HUES48 (cell line): ENCODE data around the gene TUBB3.

Source experiments
- H3K27ac ChIP-seq: one replicate; pipeline ENCODE4 v1.7.0; 2013; ENCODE audit warnings: low read depth, low read length, inconsistent platforms
- H3K27me3 ChIP-seq: 2 replicates; pipeline ENCODE4 v1.6.1; 2013; ENCODE audit warnings: mild to moderate bottlenecking, low read length; ENCODE audit not compliant: control insufficient read depth, insufficient read depth
- H3K36me3 ChIP-seq: 2 replicates; pipeline ENCODE4 v1.6.1; 2013; ENCODE audit warnings: low read length; ENCODE audit not compliant: control insufficient read depth, insufficient read depth
- H3K4me1 ChIP-seq: 2 replicates; pipeline ENCODE4 v1.6.1; 2013; ENCODE audit warnings: mild to moderate bottlenecking, low read length; ENCODE audit not compliant: control insufficient read depth, insufficient read depth
- H3K4me3 ChIP-seq: 2 replicates; pipeline ENCODE4 v1.5.1; 2013; ENCODE audit warnings: mild to moderate bottlenecking, low read depth, low read length
- H3K9ac ChIP-seq: 2 replicates; pipeline ENCODE4 v1.6.1; 2013; ENCODE audit warnings: mild to moderate bottlenecking, low read depth, low read length, moderate library complexity
- H3K9me3 ChIP-seq: 2 replicates; pipeline ENCODE4 v1.6.1; 2013; ENCODE audit warnings: low read length; ENCODE audit not compliant: control insufficient read depth, insufficient read depth

The TUBB3 gene

GRCh38 chr16:89971495-89972243 is 48.5 kb downstream of the TUBB3 start:
- Histone ChIP-seq H3K27ac (peak overlapping the region; percentile 97), H3K4me1 (peaks cover 7% of the 10 kb centered on the region; the same call in 1 of the 2 replicates), H3K9me3 (peaks cover 8% of the 10 kb centered on the region; the same call in 1 of the 2 replicates), H3K4me3 (peak overlapping the region; percentile 90), H3K27me3 (no peaks in the 10 kb centered on the region), H3K36me3 (peaks cover 10% of the 10 kb centered on the region), H3K9ac (peak overlapping the region; percentile 95)

DNA sequence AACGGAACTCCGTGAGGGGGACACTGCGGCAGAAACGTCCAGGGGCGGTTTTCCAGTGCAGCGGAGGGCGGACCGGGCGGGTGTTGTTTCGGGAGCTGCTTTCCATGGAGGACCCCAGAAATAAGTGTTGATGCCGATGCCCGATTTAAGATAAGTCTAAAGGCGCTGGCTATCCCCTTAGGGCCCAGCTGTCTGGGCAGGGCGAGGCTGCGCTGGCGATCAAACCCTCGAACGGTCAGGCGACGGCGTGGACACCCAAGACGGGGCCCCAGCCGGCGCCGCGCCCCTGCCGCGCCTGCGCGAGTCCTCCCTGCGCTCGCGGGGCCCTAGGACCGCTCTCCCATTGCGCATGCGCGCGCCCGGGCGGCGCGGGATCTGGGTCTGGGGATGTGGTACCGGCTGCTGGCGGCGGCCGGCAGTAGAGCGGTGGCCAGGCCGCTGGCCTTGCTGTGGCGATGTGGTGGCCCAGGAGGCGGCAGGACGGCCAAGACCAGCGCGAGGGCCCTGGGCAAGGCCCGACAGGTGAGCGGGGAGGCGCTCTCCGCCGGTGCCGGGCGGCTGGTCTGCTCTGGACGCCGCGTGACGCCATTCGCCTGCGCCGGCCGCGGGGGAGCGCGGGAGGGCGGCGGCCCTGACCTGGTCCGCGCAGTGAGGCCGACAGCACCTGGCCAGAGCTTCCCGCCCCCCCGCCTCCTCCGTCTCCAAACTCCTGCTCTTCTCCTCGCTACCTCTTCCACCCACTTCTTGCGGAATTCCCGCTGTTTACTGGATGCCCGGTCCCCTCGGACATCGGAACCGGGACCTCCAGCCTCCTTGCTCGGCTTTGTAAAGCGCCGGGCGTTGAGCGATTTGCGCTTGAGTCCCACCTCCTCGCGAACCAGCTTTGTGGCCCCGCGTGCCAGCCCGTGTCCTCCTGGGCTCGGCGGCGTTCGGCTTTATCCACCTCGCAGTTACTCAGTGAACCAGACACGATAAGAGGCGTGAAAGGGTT is 49.4 kb downstream of the TUBB3 start:
- H3K4me3 ChIP-seq: peak overlapping the region; percentile 90
- H3K9me3 ChIP-seq: peaks cover 8% of the 10 kb centered on the region; the same call in 1 of the 2 replicates
- peak overlapping the region; percentile 97 for H3K27ac ChIP-seq
- H3K27me3 ChIP-seq: no peaks in the 10 kb centered on the region
- H3K9ac ChIP-seq: peak overlapping the region; percentile 95
- H3K36me3 ChIP-seq: peaks cover 13% of the 10 kb centered on the region
- H3K4me1 ChIP-seq: peaks cover 7% of the 10 kb centered on the region; the same call in 1 of the 2 replicates

DNA sequence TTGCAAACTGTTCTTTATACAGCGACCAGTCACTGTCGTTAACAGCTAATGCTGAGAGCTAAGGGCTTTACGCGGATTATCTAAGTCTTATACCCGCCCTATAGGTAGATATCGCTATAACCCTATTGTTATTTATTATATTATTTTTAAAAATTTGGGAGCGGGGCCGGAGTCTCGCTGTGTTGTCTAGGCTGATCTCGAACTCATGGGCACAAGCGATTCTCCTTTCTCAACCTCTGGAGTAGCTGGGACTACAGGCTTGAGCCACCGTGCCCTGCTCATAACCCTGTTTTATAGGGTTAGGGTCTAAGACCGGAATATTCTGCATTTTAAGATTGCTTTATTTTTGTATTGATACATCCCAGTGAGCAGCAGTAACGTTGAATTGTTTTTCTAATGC is 50.1 kb downstream of the TUBB3 start:
- Histone ChIP-seq H3K9ac (peak overlapping the region; percentile 95), H3K27ac (peak overlapping the region; percentile 97), H3K36me3 (peaks cover 20% of the 10 kb centered on the region), H3K27me3 (no peaks in the 10 kb centered on the region), H3K4me3 (peak overlapping the region; percentile 90), H3K4me1 (peaks cover 7% of the 10 kb centered on the region; the same call in 1 of the 2 replicates), H3K9me3 (peaks cover 8% of the 10 kb centered on the region; the same call in 1 of the 2 replicates)

GRCh38 chr16:89973654-89974335 is 50.7 kb downstream of the TUBB3 start:
- Histone ChIP-seq H3K36me3 (peaks cover 23% of the 10 kb centered on the region), H3K9ac (no peak overlapping the region), H3K4me3 (peak overlapping the region; percentile 90), H3K4me1 (peaks cover 7% of the 10 kb centered on the region; the same call in 1 of the 2 replicates), H3K9me3 (peaks cover 8% of the 10 kb centered on the region; the same call in 1 of the 2 replicates), H3K27me3 (no peaks in the 10 kb centered on the region), H3K27ac (no peak overlapping the region)

DNA sequence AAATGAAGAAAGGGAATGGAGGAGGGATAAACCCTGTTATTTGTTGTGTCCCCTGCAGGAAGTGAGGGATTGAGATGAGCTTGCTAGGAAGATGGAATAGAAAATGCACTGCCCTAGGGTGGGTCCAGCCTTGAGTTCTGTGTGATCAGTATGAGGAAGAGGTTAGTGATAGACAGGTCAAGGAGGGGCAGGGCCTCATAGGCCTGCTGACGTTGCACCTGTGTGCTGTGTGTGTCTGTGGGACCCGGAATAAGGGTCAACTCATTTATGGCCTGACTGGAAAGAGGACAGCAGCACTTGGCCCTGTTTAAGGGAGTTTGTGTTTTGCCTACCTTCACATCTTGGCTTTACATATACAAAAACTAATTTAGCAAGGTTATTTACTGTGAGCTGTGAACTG is 51.7 kb downstream of the TUBB3 start:
- Histone ChIP-seq H3K9ac (no peak overlapping the region), H3K4me3 (no peak overlapping the region), H3K27ac (no peak overlapping the region), H3K9me3 (peaks cover 8% of the 10 kb centered on the region; the same call in 1 of the 2 replicates), H3K27me3 (no peaks in the 10 kb centered on the region), H3K4me1 (peaks cover 7% of the 10 kb centered on the region; the same call in 1 of the 2 replicates), H3K36me3 (peaks cover 29% of the 10 kb centered on the region)

- Histone ChIP-seq H3K27me3 (no peaks in the 10 kb centered on the region), H3K36me3 (peaks cover 82% of the 10 kb centered on the region), H3K4me3 (no peak overlapping the region), H3K9me3 (no peaks in the 10 kb centered on the region), H3K27ac (no peak overlapping the region), H3K9ac (no peak overlapping the region), H3K4me1 (no peaks in the 10 kb centered on the region)
Observed at GRCh38 chr16:89981414-89981813, 58.3 kb downstream of the TUBB3 start.

GRCh38 chr16:89982318-89982717 is 59.2 kb downstream of the TUBB3 start:
- Histone ChIP-seq H3K9me3 (no peaks in the 10 kb centered on the region), H3K36me3 (peaks cover 89% of the 10 kb centered on the region)

GRCh38 chr16:89983536-89983935 is 60.4 kb downstream of the TUBB3 start:
- H3K9ac ChIP-seq: no peak overlapping the region
- H3K9me3 ChIP-seq: no peaks in the 10 kb centered on the region
- H3K36me3 ChIP-seq: peaks cover 85% of the 10 kb centered on the region
- no peaks in the 10 kb centered on the region for H3K27me3 ChIP-seq
- no peaks in the 10 kb centered on the region for H3K4me1 ChIP-seq
- H3K4me3 ChIP-seq: no peak overlapping the region
- H3K27ac ChIP-seq: no peak overlapping the region

More at GRCh38 chr16:89982318-89982717, 59.2 kb downstream of the TUBB3 start:
- no peaks in the 10 kb centered on the region for H3K4me1 ChIP-seq
- H3K27me3 ChIP-seq: no peaks in the 10 kb centered on the region
- no peak overlapping the region for H3K27ac ChIP-seq
- H3K4me3 ChIP-seq: no peak overlapping the region
- no peak overlapping the region for H3K9ac ChIP-seq

DNA sequence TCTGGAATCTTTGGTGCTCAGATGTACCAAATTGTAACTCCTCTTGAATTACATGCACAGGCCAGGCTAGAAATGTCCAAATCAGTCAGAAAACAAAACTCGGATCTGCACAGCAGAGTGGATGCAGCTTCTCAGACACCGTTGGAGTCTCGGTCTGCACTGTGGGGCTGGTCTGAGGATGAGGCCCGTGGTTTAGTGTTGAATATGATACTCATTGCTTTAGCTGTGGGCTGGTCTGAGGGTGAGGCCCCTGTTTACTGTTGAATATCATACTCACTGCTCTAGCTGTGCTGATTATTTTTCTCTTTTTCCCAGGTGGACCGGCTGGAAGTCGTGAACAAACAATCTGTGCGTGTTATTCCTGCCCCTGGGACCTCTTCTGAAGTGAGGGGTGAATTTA is 61.1 kb downstream of the TUBB3 start:
- Histone ChIP-seq H3K27me3 (no peaks in the 10 kb centered on the region), H3K9ac (no peak overlapping the region), H3K4me1 (no peaks in the 10 kb centered on the region), H3K4me3 (no peak overlapping the region), H3K27ac (no peak overlapping the region), H3K36me3 (peaks cover 86% of the 10 kb centered on the region), H3K9me3 (no peaks in the 10 kb centered on the region)

DNA sequence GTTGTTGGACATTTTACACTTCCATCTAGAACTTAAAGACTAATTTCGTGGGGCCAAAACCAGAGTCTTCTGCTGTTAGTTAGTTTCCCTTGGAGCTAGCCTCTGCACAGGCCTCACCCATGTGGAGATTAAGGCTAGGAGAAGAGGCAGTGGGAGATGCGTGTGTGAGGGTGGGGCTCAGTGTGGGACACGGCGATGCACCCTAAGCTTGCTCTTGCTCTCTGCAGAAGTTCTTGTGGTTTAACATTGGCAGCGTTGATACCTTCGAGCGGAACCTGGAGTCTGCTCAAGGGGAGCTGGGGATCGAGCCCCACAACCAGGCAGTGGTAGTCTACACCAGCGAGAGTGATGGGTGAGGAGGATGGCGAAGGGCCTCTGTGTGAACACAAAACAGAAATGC is 62.1 kb downstream of the TUBB3 start:
- Histone ChIP-seq H3K36me3 (peaks cover 83% of the 10 kb centered on the region), H3K9me3 (no peaks in the 10 kb centered on the region), H3K4me3 (no peak overlapping the region), H3K27ac (no peak overlapping the region), H3K9ac (no peak overlapping the region), H3K4me1 (no peaks in the 10 kb centered on the region), H3K27me3 (no peaks in the 10 kb centered on the region)
